22Rv1 (cell line): ENCODE measurements around the gene HLA-DQB1.

Experiments used
- ZFX ChIP-seq: fragments of 450-650 bp; IDR thresholded peaks from 2 replicates; pipeline ENCODE4 v1.6.1; 2017; ENCODE audit warnings: antibody characterized with exemption, borderline replicate concordance
- TF ChIP-seq, protein P1 (sequence below): fragments of 450-650 bp; IDR thresholded peaks from 2 replicates; pipeline ENCODE4 v1.5.1; 2017; ENCODE audit warnings: mild to moderate bottlenecking

DNA sequence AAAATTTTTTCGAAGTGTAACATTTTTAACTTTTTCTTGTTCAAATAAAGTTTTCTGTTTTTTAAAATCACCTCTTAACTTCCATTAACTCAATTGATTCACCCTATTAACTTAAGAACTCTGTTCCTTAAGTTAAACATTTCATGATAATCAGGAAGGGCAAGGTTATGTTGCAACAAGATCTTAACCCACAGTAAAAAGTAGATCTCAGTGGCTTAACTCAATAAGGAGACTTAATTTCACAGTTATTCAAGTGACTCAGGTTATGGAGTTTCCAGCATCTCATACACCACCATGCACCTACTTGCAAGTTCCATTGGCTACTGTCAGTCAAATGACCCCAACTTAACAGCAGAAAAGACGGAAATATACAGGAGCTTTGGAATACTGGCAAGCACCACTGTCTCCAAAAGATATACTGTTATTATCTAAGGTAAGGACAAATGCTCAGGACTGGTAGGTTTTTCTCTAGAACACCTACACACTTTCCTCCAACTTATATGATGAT lies 11.2 kb downstream of the HLA-DQB1 start:
- TF ChIP-seq, protein P1, sequence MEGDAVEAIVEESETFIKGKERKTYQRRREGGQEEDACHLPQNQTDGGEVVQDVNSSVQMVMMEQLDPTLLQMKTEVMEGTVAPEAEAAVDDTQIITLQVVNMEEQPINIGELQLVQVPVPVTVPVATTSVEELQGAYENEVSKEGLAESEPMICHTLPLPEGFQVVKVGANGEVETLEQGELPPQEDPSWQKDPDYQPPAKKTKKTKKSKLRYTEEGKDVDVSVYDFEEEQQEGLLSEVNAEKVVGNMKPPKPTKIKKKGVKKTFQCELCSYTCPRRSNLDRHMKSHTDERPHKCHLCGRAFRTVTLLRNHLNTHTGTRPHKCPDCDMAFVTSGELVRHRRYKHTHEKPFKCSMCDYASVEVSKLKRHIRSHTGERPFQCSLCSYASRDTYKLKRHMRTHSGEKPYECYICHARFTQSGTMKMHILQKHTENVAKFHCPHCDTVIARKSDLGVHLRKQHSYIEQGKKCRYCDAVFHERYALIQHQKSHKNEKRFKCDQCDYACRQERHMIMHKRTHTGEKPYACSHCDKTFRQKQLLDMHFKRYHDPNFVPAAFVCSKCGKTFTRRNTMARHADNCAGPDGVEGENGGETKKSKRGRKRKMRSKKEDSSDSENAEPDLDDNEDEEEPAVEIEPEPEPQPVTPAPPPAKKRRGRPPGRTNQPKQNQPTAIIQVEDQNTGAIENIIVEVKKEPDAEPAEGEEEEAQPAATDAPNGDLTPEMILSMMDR: no peak
- no peak for TF ChIP-seq ZFX
